A549 (cell line): ENCODE results near the gene PUS1. TPM values are rescaled to one million over a fixed set of nuclear protein-coding genes. Genes with fewer than 3 reads are reported as not detected.

ENCODE experiments used
- ATAC-seq, 2 experiments: fragments of 200-7000 bp in 1 of 2; fragments of >200 bp in 1 of 2; cut with Nextera tagmentation in 1 of 2; cut with Tn5 transposase in 1 of 2; 3 replicates each; pipeline versions ENCODE4 v1.8.0 to v1.9.1; 2018 to 2020; ENCODE audit warnings: mild to moderate bottlenecking in 1 of 2, moderate library complexity in 1 of 2
- CTCF ChIA-PET: fragments of 300-600 bp; sonication (Branson Sonifier 250); formaldehyde crosslinking; extraction: SDS; loops from one replicate; lab custom pipeline; 2021; ENCODE audit warnings: antibody characterized with exemption, inconsistent platforms; lab: Yijun Ruan, JAX
- POLR2A ChIA-PET: fragments of 350-600 bp; formaldehyde crosslinking; extraction: SDS; loops from one replicate; lab custom pipeline; 2021; ENCODE audit warnings: antibody characterized with exemption, inconsistent platforms; lab: Yijun Ruan, JAX
- DNase-seq, 2 experiments: peaks; one replicate each; pipeline versions ENCODE4 v3.0.0 to v3.0.0-alpha.2; 2011 to 2016; ENCODE audit warnings: low read depth in 1 of 2, low spot score in 1 of 2
- FAIRE-seq: peaks from 2 replicates; lab custom pipeline; 2011; peaks lifted over from hg19 to GRCh38; lab: Jason Lieb, UNC
- H3K27ac ChIP-seq, 2 experiments: fragments of >200 bp; sonication (Bioruptor Twin); formaldehyde crosslinking; 3 replicates each; pipeline ENCODE4 v1.5.1; 2016 to 2017
- H3K4me1 ChIP-seq: fragments of >200 bp; sonication (Bioruptor Twin); formaldehyde crosslinking; 3 replicates; pipeline ENCODE4 v1.6.1; 2016
- H3K4me2 ChIP-seq: fragments of >200 bp; sonication (Bioruptor Twin); formaldehyde crosslinking; 3 replicates; pipeline ENCODE4 v1.6.1; 2016
- H3K4me3 ChIP-seq: fragments of >200 bp; sonication (Bioruptor Twin); formaldehyde crosslinking; 3 replicates; pipeline ENCODE4 v1.5.1; 2016
- H3K9me3 ChIP-seq: fragments of >200 bp; sonication (Bioruptor Twin); formaldehyde crosslinking; 3 replicates; pipeline ENCODE4 v1.6.1; 2016
- BCL3 ChIP-seq: fragments of >200 bp; sonication (Bioruptor Twin); formaldehyde crosslinking; IDR thresholded peaks from 3 replicates; pipeline ENCODE4 v1.6.1; 2016
- BHLHE40 ChIP-seq: IDR thresholded peaks from 2 replicates; pipeline ENCODE4 v1.6.1; 2012; ENCODE audit warnings: low read depth, low read length, inconsistent platforms
- CBX2 ChIP-seq: fragments of 200-600 bp; sonication (generic); IDR thresholded peaks from 2 replicates; pipeline ENCODE4 v1.6.1; 2016; ENCODE audit warnings: low read depth, mild to moderate bottlenecking, borderline replicate concordance
- CBX8 ChIP-seq: fragments of 200-600 bp; sonication (generic); IDR thresholded peaks from 2 replicates; pipeline ENCODE4 v1.6.1; 2016
- CEBPB ChIP-seq, 2 experiments: fragments of >200 bp in 1 of 2; sonication (Bioruptor Twin) in 1 of 2; formaldehyde crosslinking in 1 of 2; IDR thresholded peaks; 2 replicates each; pipeline ENCODE4 v1.6.1; 2012 to 2016
- CHD2 ChIP-seq: fragments of 150-350 bp; IDR thresholded peaks from 2 replicates; pipeline ENCODE4 v1.6.1; 2014; ENCODE audit warnings: low read length; ENCODE audit not compliant: partially characterized antibody
- E2F6 ChIP-seq: IDR thresholded peaks from 2 replicates; pipeline ENCODE4 v1.6.1; 2012; ENCODE audit warnings: low read depth, borderline replicate concordance
- EHMT2 ChIP-seq: fragments of 200-600 bp; sonication (generic); IDR thresholded peaks from 2 replicates; pipeline ENCODE4 v1.6.1; 2016; ENCODE audit warnings: antibody characterized with exemption, low read depth, mild to moderate bottlenecking, moderate library complexity
- FOSB ChIP-seq: fragments of 250-450 bp; sonication (Bioruptor Pico); IDR thresholded peaks from 2 replicates; pipeline ENCODE4 v1.5.0; 2020; ENCODE audit warnings: mild to moderate bottlenecking, moderate library complexity
- GATA3 ChIP-seq: IDR thresholded peaks from 2 replicates; pipeline ENCODE4 v1.6.1; 2012; ENCODE audit warnings: borderline replicate concordance
- HDAC2 ChIP-seq: fragments of 200-600 bp; sonication (generic); IDR thresholded peaks from 2 replicates; pipeline ENCODE4 v1.6.1; 2016
- HES2 ChIP-seq: fragments of >200 bp; sonication (Bioruptor Twin); formaldehyde crosslinking; IDR thresholded peaks from 2 replicates; pipeline ENCODE4 v1.6.1; 2016
- HEYL ChIP-seq: fragments of 250-450 bp; sonication (Bioruptor Pico); IDR thresholded peaks from 2 replicates; pipeline ENCODE4 v1.8.0; 2021; ENCODE audit warnings: mild to moderate bottlenecking, moderate library complexity
- HOXB13 ChIP-seq: fragments of 250-450 bp; sonication (Bioruptor Pico); IDR thresholded peaks from 2 replicates; pipeline ENCODE4 v1.5.0; 2020; ENCODE audit warnings: low read depth, mild to moderate bottlenecking, moderate library complexity
- JUN ChIP-seq, 2 experiments: fragments of >200 bp; sonication (Bioruptor Twin); formaldehyde crosslinking; IDR thresholded peaks; 2 replicates in 1 of 2; 3 replicates in 1 of 2; pipeline ENCODE4 v1.6.1; 2016 to 2017
- JUNB ChIP-seq: fragments of >200 bp; sonication (Bioruptor Twin); formaldehyde crosslinking; IDR thresholded peaks from 2 replicates; pipeline ENCODE4 v1.6.1; 2016
- MAX ChIP-seq: IDR thresholded peaks from 2 replicates; pipeline ENCODE4 v1.6.1; 2012
- MAZ ChIP-seq: fragments of 150-350 bp; IDR thresholded peaks from 2 replicates; pipeline ENCODE4 v1.6.1; 2014; ENCODE audit warnings: antibody characterized with exemption, low read depth, low read length, borderline replicate concordance
- NFE2L2 ChIP-seq: fragments of 150-350 bp; conservative IDR thresholded peaks from 2 replicates; pipeline ENCODE4 v1.6.1; 2014; ENCODE audit warnings: low read length
- NPAS2 ChIP-seq: fragments of 250-450 bp; sonication (Bioruptor Pico); IDR thresholded peaks from 2 replicates; pipeline ENCODE4 v1.8.0; 2022; ENCODE audit warnings: mild to moderate bottlenecking, moderate library complexity, borderline replicate concordance
- PHF8 ChIP-seq: fragments of 200-600 bp; sonication (generic); IDR thresholded peaks from 2 replicates; pipeline ENCODE4 v1.6.1; 2016; ENCODE audit warnings: low read depth, mild to moderate bottlenecking, antibody characterized with exemption, moderate library complexity, borderline replicate concordance
- POLR2A ChIP-seq: IDR thresholded peaks from 2 replicates; pipeline ENCODE4 v1.6.1; 2012; ENCODE audit warnings: mild to moderate bottlenecking, low read length
- POLR2AphosphoS2 ChIP-seq: conservative IDR thresholded peaks from 2 replicates; pipeline ENCODE4 v1.6.1; 2012; ENCODE audit warnings: low read length, improper control_type of control experiment, inconsistent platforms
- RFX5 ChIP-seq: fragments of 450-650 bp; IDR thresholded peaks from 2 replicates; pipeline ENCODE4 v1.7.1; 2014; ENCODE audit warnings: antibody characterized with exemption, mild to moderate bottlenecking, moderate library complexity
- TFCP2L1 ChIP-seq: fragments of 250-450 bp; sonication (Bioruptor Pico); IDR thresholded peaks from 2 replicates; pipeline ENCODE4 v1.5.0; 2021; ENCODE audit warnings: mild to moderate bottlenecking
- ZFP36 ChIP-seq: fragments of 450-650 bp; IDR thresholded peaks from 2 replicates; pipeline ENCODE4 v1.6.1; 2014; ENCODE audit warnings: borderline replicate concordance; ENCODE audit not compliant: partially characterized antibody
- whole genome bisulfite sequencing: methylation state at CpG from one replicate; pipeline ENCODE4 v1.1.6; 2017; ENCODE audit errors: missing lambda C conversion rate; 5-methylcytosine and 5-hydroxymethylcytosine counted together
- polyA plus RNA-seq, 4 experiments: library from polyadenylated mRNA; depleted of rRNA in 3 of 4; stranded (reverse); fragments of >200 nt; fragmentation: RNase III in 1 of 4; extraction: RNeasy Plus Mini Kit Qiagen cat#74134 plus additional on column Dnase treatment in 1 of 4; gene quantifications; 2 replicates in 3 of 4; 3 replicates in 1 of 4; pipeline ENCODE4 v1.2.3, GENCODE V29; 2011 to 2017

Gene PUS1
- polyA plus RNA-seq, 2 of the 4 experiments (the other 2 are of a cell fraction): 51.1 to 62.8 TPM

GRCh38 chr12:131900397-131900796 lies 28.7 kb upstream of the PUS1 start:
- Histone ChIP-seq H3K4me2 (peak overlapping the region; percentile 18; the same call in 1 of the 3 replicates), H3K9me3 (no peaks in the 10 kb centered on the region), H3K4me1 (peaks cover 60% of the 10 kb centered on the region), H3K4me3 (no peak overlapping the region), H3K27ac (peak overlapping the region; percentile 12 to 50; a peak in 3 of 6 replicates)
- DNase-seq: peak in 1 of 2 experiments; percentile 28
- POLR2A ChIA-PET: no interaction called here
- 89% methylated on average over 6 of the region's 6 CpGs for WGBS
- no peak for ATAC-seq
- CTCF ChIA-PET: interaction anchor here (0.7 to 1.3 kb wide), 4 partner anchors 49 to 137 kb away, joined by 3 to 4 read pairs (median 3); partner anchors contain the start of gene EP400
- no peak for FAIRE-seq
- TF ChIP-seq PHF8: no peak
- TF ChIP-seq CBX2: no peak
- TF ChIP-seq GATA3: no peak
- TF ChIP-seq POLR2AphosphoS2: no peak
- no peak for TF ChIP-seq NPAS2 (CRISPR knock-in tag)
- TF ChIP-seq BCL3: no peak
- no peak for TF ChIP-seq JUNB
- TF ChIP-seq POLR2A: no peak
- no peak for TF ChIP-seq RFX5
- TF ChIP-seq JUN (IDR thresholded peaks at IDR 0.05): no peak
- no peak for TF ChIP-seq E2F6
- no peak for TF ChIP-seq HOXB13
- TF ChIP-seq BHLHE40: no peak

- FAIRE-seq: no peak
- no peaks in the 10 kb centered on the region for H3K9me3 ChIP-seq
Measured at GRCh38 chr12:131901431-131902331, 27.4 kb upstream of the PUS1 start.

More at GRCh38 chr12:131901431-131902331, 27.4 kb upstream of the PUS1 start:
- no peak for TF ChIP-seq HDAC2
- TF ChIP-seq CEBPB (IDR thresholded peaks at IDR 0.05): no peak
- no peak for TF ChIP-seq CBX8
- TF ChIP-seq TFCP2L1 (CRISPR knock-in tag): no peak
- no peak for TF ChIP-seq FOSB (CRISPR knock-in tag)
- TF ChIP-seq HES2: no peak
- no peak for TF ChIP-seq GATA3
- TF ChIP-seq NFE2L2: no peak
- TF ChIP-seq ZFP36: no peak
- no peak for TF ChIP-seq MAX
- no peak for TF ChIP-seq HEYL (CRISPR knock-in tag)
- no peak for TF ChIP-seq EHMT2
- no peak for TF ChIP-seq MAZ
- no peak for TF ChIP-seq CHD2
- peak overlapping the region in 1 of 2 experiments; percentile 68; a peak in 2 of 6 replicates for H3K27ac ChIP-seq
- no peak overlapping the region for H3K4me3 ChIP-seq
- peak; percentile 13 to 23; a peak in 5 of 6 replicates for ATAC-seq
- ChIA-PET POLR2A (no interaction called here), CTCF (interaction anchor here (0.6 to 1.3 kb wide), 8 partner anchors 18 to 139 kb away, joined by 3 to 4 read pairs (median 4); partner anchors contain the start of gene EP400)
- 81% methylated on average over 29 of the region's 30 CpGs for WGBS
- peak in 1 of 2 experiments; percentile 21 for DNase-seq
- peak overlapping the region; percentile 3; the same call in 1 of the 3 replicates for H3K4me2 ChIP-seq
- peaks cover 57% of the 10 kb centered on the region for H3K4me1 ChIP-seq
